Measurements from ENCODE around the gene TRAPPC4. TPM values are rescaled to one million over a fixed set of nuclear protein-coding genes. Genes with fewer than 3 reads are reported as not detected.
A peak's percentile ranks its signal among the peaks of the same experiment; 100 is the strongest.

TRAPPC4 gene
- total RNA-seq, 2 donors from 2014 or later: 26.1 to 37.2 TPM

DNA sequence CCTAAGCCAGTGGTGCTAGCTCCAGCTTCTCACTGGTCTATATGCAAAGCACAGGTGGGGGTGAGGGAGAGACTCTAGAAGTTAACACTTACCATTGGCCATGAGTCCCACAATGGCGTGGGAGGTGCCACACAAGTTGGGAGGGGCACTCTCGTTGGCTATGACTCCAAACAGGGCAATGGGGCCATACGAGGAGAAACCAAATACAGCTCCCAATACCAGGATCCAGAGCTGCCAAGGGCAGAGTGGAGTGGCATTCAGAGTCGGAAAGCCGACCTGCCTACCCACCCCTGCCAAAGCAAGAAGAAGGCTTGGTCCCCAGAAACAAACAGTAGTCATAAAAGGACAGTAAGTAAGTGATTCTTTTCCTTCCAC lies 6.5 kb downstream of the TRAPPC4 start:
- no peaks in the 10 kb centered on the region for H3K9me3 ChIP-seq
- no peak overlapping the region for H3K4me3 ChIP-seq
- H3K27ac ChIP-seq: peak overlapping the region in 1 of 2 donors; percentile 35
- no peak for DNase-seq (ENCODE audit: low spot score)
- TF ChIP-seq, protein P1, sequence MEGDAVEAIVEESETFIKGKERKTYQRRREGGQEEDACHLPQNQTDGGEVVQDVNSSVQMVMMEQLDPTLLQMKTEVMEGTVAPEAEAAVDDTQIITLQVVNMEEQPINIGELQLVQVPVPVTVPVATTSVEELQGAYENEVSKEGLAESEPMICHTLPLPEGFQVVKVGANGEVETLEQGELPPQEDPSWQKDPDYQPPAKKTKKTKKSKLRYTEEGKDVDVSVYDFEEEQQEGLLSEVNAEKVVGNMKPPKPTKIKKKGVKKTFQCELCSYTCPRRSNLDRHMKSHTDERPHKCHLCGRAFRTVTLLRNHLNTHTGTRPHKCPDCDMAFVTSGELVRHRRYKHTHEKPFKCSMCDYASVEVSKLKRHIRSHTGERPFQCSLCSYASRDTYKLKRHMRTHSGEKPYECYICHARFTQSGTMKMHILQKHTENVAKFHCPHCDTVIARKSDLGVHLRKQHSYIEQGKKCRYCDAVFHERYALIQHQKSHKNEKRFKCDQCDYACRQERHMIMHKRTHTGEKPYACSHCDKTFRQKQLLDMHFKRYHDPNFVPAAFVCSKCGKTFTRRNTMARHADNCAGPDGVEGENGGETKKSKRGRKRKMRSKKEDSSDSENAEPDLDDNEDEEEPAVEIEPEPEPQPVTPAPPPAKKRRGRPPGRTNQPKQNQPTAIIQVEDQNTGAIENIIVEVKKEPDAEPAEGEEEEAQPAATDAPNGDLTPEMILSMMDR (IDR thresholded peaks at IDR 0.05): no peak
- H3K36me3 ChIP-seq: peaks cover 37% of the 10 kb centered on the region
- no peaks in the 10 kb centered on the region for H3K27me3 ChIP-seq
- peaks cover 0 to 40% of the 10 kb centered on the region in 2 donors for H3K4me1 ChIP-seq

DNA sequence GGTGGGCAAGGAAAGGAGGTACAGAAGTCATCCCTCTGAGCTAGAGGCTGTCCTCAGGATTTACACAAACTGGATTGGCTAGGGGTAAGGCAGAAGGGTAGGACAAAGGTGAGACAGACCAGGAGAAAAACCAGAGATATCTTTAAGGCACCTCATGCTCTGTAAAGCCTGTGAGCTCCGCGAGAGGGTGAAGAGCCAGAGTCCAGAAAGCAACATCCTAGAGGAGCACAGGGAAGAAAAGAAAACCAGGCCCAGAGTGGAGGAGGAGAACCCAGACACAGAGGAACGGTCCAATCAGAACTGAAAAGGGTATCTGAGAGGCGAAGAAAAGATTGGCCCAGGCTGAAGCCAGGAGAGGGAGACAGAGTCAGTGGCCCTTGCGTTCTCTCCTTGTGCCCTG lies 7.0 kb downstream of the TRAPPC4 start:
- Histone ChIP-seq H3K4me1 (peaks cover 0 to 38% of the 10 kb centered on the region in 2 donors), H3K9me3 (no peaks in the 10 kb centered on the region), H3K27ac (no peak overlapping the region), H3K36me3 (peaks cover 37% of the 10 kb centered on the region), H3K4me3 (no peak overlapping the region), H3K27me3 (no peaks in the 10 kb centered on the region)
- TF ChIP-seq, protein P1 (IDR thresholded peaks at IDR 0.05): no peak
- DNase-seq (ENCODE audit: low spot score): no peak

DNA sequence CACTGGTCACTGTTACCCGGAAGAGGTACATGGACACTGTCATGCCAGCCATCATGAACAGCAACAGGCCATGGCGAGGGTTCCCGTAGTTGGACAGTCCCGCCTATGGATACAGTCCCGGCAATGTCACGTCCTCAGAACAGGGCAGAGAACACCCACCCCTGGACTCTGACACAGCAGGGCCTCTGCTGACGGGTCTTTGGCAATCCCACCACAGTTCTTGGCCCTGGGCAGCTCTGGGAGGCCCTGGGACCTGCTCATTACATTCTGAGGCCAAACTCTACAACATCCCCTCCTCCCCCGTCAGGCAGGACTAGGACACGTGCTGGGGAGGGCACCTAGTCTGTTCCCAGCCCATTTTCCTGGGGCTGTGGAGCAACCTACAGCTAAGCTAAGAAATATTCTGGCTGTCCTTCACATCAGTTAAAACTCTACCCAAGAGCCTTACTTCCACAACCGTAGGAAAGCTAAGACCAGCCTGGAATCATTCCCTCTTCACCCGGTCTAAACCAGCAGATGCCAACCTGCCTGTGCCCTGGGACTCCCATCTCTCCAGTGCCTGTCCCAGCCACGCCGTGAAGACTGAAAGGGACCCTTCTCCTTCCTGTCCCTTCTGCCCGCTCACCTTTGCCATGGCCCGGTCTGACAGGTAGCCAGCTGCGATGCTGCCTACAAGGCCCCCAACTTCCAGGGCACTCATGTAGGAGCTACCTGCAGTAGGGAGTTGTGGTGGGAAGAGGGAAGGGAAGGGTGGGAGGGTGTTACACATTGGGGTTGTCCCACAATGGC lies 7.6 kb downstream of the TRAPPC4 start:
- TF ChIP-seq, protein P1 (IDR thresholded peaks at IDR 0.05): no peak
- no peak for DNase-seq (ENCODE audit: low spot score)
- Histone ChIP-seq H3K9me3 (no peaks in the 10 kb centered on the region), H3K27ac (no peak overlapping the region), H3K4me3 (no peak overlapping the region), H3K27me3 (no peaks in the 10 kb centered on the region), H3K4me1 (peaks cover 0 to 35% of the 10 kb centered on the region in 2 donors), H3K36me3 (peaks cover 35% of the 10 kb centered on the region)

DNA sequence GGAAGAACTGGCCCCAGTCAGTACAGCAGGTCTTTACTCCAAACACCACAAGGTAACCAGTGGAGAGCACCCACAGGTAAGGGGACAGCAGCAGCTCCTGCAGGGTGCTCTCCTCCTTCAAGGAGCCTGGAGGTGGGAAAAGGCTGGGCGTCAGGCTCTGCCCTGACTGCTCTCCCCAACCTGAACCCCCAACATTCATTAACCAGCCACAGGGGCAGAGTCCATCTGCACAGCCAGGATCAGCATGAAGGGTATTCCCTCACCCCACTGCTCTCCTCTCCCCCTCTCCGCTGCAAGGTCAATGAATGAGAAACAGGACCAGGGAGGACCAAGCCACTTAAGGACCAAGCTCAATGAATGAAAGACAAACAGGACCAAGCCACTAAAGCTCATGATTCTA lies 8.4 kb downstream of the TRAPPC4 start:
- Histone ChIP-seq H3K4me3 (no peak overlapping the region), H3K27ac (no peak overlapping the region), H3K27me3 (no peaks in the 10 kb centered on the region), H3K9me3 (no peaks in the 10 kb centered on the region), H3K4me1 (peaks cover 0 to 29% of the 10 kb centered on the region in 2 donors), H3K36me3 (peaks cover 27% of the 10 kb centered on the region)
- TF ChIP-seq, protein P1 (IDR thresholded peaks at IDR 0.05): no peak
- no peak for DNase-seq (ENCODE audit: low spot score)

DNA sequence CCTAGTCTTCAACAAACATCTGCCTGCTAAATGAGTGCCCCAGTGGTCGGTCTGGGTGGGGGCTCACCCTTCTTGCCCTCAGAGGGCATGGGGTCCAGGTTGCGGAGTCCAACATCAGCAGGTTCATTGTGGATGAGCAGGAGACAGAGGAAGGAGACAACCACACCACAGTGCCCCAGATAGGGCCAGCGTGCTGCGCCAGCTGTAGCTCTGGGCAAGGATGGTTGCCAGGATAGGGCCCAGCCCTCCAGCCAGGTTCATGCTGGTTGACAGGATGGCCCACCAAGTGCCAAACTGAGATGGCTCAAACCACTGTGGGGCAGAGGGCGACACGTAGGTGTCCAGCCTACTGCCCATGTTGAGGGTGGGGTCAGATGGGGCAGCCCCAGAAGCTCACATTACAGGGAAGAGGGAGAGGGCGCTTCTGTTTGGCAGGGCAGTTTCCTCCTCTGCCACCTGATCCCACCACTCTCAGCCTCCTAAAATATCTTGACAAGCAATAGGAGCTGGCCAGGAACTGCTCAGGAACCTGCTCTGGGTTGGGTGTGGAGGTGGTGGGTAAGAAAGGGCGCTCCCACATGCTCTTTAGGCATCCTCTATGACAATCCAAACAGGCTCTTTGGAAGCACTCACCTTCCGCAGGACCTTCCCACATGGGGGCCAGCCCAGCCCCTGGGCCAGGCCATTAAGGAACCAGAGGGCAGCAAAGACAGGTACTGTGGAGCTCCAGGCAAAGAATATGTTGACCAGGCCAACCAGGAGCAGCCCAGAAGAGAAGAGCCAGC lies 9.2 kb downstream of the TRAPPC4 start:
- H3K4me3 ChIP-seq: no peak overlapping the region
- TF ChIP-seq, protein P1 (IDR thresholded peaks at IDR 0.05): no peak
- no peaks in the 10 kb centered on the region for H3K9me3 ChIP-seq
- peaks cover 0 to 29% of the 10 kb centered on the region in 2 donors for H3K4me1 ChIP-seq
- H3K27me3 ChIP-seq: no peaks in the 10 kb centered on the region
- DNase-seq (ENCODE audit: low spot score): no peak
- no peak overlapping the region for H3K27ac ChIP-seq
- peaks cover 22% of the 10 kb centered on the region for H3K36me3 ChIP-seq

All from right atrium auricular region (tissue), 2 donors.